K562 treated with DMSO at 1 percent for 48 hours (cell line): ENCODE data around the gene WBP1. TPM values are rescaled to one million over a fixed set of nuclear protein-coding genes. Genes with fewer than 3 reads are reported as not detected.

Experiments used
- total RNA-seq: library from RNA; unstranded; fragments of 300-600 nt; gene quantifications from 2 replicates; pipeline ENCODE4 v1.2.3, GENCODE V29; 2022; ENCODE audit warnings: low replicate concordance; ENCODE audit errors: extremely low read depth

The WBP1 gene
- not detected in 2 replicates for total RNA-seq

DNA sequence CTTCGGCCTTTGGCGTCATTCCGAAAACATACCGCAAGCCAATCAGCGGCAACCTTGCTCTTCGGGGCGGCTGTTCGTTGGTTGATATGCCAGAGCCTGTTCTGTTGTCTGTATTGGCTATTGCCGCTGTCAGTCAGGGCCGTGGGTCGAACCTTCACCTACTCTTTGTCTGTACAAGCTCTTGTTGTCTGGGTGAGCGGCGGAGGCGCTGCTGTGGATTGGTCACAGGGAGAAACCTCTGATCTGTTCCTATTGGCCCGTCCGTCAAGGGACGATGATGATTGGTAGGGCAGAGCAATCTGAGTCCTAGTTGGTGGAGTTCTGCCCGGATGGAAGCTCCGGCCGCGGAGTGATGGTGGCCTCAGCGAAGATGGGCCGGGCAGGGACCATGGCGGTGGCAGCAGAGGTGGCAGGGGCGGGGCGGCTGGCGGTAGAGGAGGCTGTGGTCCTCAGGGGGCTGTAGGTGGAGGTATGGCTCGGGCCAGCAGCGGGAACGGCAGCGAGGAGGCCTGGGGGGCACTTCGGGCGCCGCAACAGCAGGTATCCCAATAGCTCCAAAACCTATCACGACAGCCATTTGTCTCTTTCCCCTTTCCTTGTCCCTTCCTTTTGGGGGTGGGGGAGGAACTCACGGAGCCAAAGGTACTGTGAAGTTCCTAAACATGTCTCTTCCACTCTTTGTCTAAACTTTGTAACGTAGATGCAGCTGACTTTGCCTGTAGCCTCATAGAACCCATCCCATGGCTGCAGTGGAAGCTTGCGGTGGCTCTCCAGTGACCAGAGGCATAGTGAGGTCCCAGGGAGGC lies at the start of gene WBP1:
Gene WBP1, plus strand, starts transcription at position 307 of the 806 bp plus-strand sequence. Its CDS starts 165 bp downstream, at position 472.

DNA sequence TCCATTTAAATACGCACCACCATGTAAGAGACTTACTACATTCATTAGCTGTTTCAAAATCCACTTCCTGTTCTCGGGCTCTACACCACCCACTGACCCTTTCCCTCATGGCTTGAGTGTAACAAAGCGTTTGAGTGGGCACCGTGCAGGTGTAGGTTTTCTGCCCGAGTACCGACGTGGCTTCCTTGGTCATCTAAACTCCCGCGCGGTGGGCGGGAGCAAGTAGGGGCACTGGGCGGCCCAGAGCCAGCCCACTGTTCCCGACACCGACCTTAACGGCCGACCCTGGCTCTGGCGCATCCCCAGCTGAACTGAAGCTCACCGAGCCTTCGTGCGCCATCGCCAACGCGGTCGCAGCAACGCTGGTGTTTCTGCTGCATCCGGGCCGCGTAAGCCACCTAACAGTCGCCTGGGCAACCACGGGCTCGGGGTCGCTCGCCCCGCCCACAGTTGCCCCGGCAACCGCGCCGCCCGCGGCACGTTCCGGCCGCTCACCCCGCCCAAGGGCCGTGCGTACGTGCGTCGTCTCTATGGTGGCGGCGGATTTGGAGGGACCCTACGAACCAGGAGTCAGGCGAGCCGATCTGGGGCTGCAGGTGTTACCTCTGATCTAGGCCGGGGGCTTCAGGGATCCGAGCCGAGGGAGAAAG lies 36.9 kb upstream of the WBP1 start, which contains the start of the genes C2orf81 and WDR54:
Gene C2orf81, minus strand, starts transcription at position 399 of the 650 bp plus-strand sequence. Its CDS starts 59 bp downstream, at position 340.
Gene WDR54, plus strand, starts transcription at position 510 of the 650 bp plus-strand sequence. CDS start 424 bp downstream, outside the sequence.

DNA sequence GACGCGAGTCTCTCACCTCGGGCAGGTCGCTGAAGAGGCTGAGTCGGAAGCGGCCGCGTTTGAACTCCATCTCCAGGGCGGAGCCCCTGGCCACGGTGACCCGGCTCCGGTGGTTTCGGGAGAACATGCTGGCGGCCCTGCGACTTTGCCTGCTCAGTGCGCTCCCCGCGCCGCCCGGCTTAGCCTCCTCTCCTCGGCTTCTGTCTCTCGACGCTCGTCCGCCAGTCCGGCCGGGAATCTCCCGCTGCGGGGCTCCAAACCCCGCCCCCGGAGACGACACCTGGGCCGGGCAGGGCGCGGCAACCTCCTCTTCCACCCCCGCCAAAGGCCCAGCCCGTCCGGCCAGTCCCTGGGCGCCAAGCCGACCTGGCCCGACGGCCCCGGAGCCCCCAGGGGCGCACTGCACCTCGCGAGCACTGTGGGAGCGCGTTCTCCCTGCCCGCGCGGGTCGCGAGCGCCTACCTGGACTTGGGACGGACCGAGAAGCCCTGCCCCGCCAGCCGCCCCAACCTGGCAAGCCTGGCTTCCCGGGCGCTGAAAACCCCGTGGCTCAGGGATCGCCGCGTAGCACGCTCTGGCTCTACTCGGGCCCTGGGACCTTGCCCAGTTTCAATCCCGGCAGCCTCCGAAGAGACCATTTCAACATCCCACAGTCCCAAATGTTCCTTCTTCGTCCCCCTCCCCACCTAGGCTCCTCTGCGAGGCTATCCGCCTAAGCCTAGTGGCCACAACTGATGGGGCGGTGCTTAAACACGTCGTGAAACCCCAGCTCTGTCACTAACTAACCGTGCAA lies 16.4 kb upstream of the WBP1 start, which contains the start of gene RTKN:
Gene RTKN, minus strand, starts transcription at position 248 of the 793 bp plus-strand sequence. Its CDS starts 121 bp downstream, at position 127.

DNA sequence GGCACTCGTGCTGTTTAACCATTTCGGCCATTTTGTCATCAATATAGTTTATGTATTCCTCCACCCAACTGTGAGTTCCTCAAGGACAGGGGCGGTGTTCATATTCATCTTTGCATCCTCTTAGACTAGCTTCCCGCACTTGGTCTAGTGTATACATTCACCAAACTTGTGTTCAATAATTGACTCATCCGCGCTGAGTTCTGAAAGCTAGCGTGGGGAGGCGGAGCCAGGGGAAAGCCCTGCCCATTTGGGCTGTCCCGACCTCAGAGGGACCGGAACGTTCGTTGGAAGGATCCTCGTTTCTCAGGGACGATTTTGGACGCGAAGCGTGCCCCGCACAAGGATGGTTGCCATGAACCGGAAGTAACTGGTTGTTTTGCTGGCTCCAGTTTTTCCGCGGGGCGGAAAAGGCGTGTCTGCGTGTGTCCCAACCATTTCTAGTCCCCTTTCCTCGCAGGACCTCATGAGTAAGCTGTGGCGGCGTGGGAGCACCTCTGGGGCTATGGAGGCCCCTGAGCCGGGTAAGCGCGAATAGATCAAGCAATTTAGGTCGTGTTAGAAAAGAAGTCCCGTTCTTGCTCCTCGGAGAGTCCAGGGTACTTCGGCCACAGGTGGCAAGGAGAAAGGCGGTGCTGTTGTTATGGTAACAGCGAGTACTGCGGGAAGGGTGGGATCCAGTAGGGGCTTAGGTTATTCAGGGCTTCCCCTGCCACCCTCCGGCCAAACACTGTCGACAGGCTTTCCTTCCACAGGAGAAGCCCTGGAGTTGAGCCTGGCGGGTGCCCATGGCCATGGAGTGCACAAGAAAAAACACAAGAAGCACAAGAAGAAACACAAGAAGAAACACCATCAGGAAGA lies 3.4 kb upstream of the WBP1 start, which contains the start of gene INO80B:
Gene INO80B, plus strand, starts transcription at position 434 of the 858 bp plus-strand sequence. Its CDS starts 30 bp downstream, at position 464.

DNA sequence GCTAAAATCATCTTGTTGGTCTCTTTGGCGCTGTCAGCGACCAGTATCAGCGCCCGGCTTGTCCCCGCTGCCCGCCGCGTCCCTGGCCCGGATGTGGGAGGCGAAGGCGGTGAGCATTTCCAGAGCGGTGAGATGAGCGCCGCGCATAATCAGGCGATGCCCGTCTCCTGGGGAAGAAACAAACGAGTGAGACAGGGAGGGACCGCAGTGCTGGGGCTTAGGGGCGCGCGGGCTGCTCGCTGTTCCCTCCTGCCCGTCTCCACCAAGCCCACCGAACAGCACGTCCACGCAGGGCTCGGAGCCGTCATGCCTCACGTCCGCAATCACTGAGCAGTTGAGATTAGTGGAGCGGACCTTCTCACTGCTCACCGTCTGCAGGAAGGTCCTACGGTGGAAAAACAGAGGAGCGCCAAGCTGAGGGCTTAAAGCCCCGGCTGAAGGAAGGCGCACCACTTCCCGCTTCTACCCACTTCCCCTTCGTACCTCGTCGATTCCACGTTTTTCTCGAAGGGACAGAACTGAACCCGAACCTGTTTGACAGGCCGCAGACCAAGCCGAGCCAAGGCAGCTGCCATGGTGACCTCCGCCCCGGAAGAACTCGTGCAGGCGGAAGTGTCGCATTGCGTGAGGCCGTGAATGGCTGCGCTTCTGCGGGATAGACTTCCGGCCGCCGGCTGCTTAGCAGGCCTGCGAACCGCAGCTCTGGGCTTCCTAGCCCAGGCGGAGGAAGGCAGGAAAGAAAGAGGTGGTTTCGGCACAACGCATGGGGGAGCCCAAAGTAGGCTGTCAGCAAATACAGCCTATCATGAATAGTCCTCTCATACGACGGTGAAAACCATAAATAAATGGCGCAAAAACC lies 14.1 kb downstream of the WBP1 start, which contains the start of gene MRPL53:
Gene MRPL53, minus strand, starts transcription at position 595 of the 859 bp plus-strand sequence. Its CDS starts 20 bp downstream, at position 575.

DNA sequence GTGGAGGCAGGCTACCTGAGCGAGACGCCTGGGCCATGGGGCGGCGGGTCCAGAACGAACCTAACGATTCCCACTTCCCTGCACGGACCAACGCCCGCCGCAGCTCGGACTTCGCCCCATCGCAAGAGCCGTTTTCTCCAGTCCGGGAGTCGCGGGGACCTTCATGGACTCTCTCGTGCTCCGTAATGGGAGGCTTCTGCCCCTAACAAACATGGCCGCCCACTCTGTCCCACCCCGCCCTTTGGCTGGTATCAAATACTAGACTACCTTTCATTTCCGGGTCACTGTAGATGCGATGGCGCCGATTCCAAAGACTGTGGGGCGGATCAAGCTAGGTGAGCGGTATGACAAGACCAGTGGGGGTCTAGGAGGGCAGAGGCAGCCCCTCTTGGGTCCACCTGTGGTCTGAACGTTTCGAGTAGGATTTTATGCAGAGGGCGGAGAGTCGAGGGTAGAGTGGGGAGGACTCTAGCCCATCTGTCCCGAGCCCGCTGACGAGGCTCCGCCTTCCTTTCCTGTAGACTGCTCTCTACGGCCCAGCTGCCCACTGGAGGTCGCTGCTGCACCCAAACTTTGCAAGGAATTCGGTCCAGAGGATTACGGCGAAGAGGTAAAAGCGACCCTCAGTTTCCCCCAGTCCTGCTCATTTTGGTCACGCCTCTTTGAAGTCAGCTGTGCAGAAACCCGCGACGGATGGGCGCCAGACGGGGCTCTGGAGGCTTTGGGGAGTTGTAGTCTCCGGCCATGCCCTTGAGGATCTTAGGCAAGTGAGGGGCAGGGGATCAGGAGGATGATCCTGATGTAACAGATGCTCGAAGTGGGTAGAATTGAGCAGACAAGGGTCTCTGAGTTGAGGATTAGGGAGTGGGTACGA lies 24.8 kb downstream of the WBP1 start, which contains the start of the genes CCDC142 and TTC31:
Gene CCDC142, minus strand, starts transcription at position 198 of the 874 bp plus-strand sequence. Its CDS starts 161 bp downstream, at position 37.
Gene TTC31, plus strand, starts transcription at position 281 of the 874 bp plus-strand sequence. Its CDS starts 15 bp downstream, at position 296.

DNA sequence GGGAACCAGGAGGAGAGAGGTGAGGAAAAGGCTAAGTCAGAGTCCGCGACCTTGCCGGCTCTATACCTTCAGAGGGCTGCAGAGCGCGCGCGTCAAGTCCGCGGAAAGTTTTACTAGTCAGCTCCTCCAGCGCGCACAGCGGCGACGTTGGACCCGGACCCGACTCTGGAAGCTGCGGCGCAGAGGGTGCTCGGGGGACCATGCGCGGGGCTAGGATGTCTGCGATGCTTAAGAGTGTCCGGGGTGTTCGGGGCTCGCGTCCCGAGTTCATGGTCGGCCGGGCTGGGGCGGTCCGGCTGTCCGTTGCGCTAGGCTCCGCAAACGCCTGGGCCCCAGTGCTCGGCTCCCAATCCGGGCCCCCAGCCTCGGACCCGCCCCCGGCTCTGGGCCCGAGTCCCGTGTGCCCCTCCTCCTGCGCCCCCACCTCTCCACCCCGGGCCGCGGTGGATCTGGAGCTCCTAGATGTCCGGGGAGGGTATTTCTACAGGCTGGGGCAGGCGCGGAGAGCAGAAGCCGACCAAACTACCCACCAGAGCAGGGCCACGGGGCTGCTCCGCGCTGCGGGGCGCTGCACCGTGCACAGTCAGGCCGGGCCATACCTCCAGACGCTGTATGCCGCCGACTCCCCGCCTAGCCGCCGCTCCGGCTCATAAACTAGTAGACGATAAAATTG lies 41.2 kb downstream of the WBP1 start, which contains the start of gene LBX2:
Gene LBX2, minus strand, starts transcription at position 337 of the 673 bp plus-strand sequence. Its CDS starts 66 bp downstream, at position 271.

DNA sequence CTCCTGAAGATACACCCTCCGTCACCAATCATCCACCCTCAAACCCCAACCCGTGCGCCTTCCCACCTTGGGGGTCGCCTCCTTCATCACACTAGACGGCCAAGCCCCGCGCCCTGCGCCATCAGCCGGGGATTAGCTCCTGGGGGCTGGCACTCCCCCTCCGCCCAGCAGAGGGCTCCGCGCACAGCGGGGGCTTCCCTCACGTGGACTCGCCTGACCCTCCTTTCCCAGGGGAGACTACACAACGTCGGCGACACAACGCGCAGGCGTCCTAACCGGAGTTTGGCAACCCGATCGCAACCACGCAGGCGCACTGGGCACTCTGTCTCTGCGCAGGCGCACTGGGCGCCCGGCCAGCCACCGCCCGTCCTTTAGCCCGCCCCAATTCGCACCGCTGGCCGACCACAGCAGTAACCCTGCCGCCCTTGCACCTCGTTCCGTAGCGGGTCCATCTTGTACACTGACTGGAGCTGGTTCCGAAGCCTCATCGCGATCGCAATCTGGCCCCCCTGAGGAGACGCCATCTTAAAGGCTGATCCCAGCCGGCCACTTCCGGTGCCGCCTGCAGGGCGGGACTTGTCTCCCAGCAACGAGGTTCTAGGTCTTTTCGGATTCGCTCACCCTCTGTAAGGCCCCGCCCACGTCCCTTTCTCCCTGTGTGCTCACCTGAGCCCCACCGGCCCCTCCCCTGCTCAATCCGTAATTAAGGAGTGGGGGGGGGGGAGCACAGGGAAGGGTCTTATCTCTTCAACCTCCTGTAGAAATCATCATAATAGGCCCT lies 49.1 kb downstream of the WBP1 start, which contains the start of gene PCGF1:
Gene PCGF1, minus strand, starts transcription at position 551 of the 781 bp plus-strand sequence. Its CDS starts 27 bp downstream, at position 524.

Other genes starting within 250 kb of the WBP1 start
- gene SLC4A5, start 115.0 kb upstream of the WBP1 start, total RNA-seq = not detected in 2 replicates
- gene DCTN1, start 78.1 kb upstream of the WBP1 start, total RNA-seq = 86.7 TPM in 1 of 2 replicates, not detected in the other
- not detected in 2 replicates for gene C2orf81, start 36.8 kb upstream of the WBP1 start, total RNA-seq
- not detected in 2 replicates for gene WDR54, start 36.7 kb upstream of the WBP1 start, total RNA-seq
- not detected in 2 replicates for gene RTKN, start 16.5 kb upstream of the WBP1 start, total RNA-seq
- gene INO80B, start 3.4 kb upstream of the WBP1 start, total RNA-seq = not detected in 2 replicates
- gene MOGS, start 6.9 kb downstream of the WBP1 start, total RNA-seq = 308 TPM in 1 of 2 replicates, not detected in the other
- not detected in 2 replicates for gene MRPL53, start 14.2 kb downstream of the WBP1 start, total RNA-seq
- gene CCDC142, start 24.6 kb downstream of the WBP1 start, total RNA-seq = not detected in 2 replicates
- gene TTC31, start 24.6 kb downstream of the WBP1 start, total RNA-seq = not detected in 2 replicates
- gene LBX2, start 41.2 kb downstream of the WBP1 start, total RNA-seq = not detected in 2 replicates
- not detected in 2 replicates for gene PCGF1, start 49.3 kb downstream of the WBP1 start, total RNA-seq
- gene TLX2, start 56.0 kb downstream of the WBP1 start, total RNA-seq = not detected in 2 replicates
- not detected in 2 replicates for gene DQX1, start 67.8 kb downstream of the WBP1 start, total RNA-seq
- not detected in 2 replicates for gene AUP1, start 71.3 kb downstream of the WBP1 start, total RNA-seq
- not detected in 2 replicates for gene HTRA2, start 71.5 kb downstream of the WBP1 start, total RNA-seq
- gene LOXL3, start 95.5 kb downstream of the WBP1 start, total RNA-seq = not detected in 2 replicates
- gene DOK1, start 96.3 kb downstream of the WBP1 start, total RNA-seq = not detected in 2 replicates
- not detected in 2 replicates for gene M1AP, start 189.9 kb downstream of the WBP1 start, total RNA-seq
- gene SEMA4F, start 195.8 kb downstream of the WBP1 start, total RNA-seq = not detected in 2 replicates